Erythroblast (primary cell): ENCODE results near the gene ABRAXAS1.

Experiments used
- DNase-seq, 2 experiments: peaks; one replicate each; lab custom pipeline; 2025; lab: John Stamatoyannopoulos, UW
- GATA1 ChIP-seq: IDR thresholded peaks from 2 replicates; pipeline ENCODE4 v1.6.1; 2011; ENCODE audit warnings: low read depth, mild to moderate bottlenecking, control low read depth, low read length, moderate library complexity
- POLR2A ChIP-seq: IDR thresholded peaks from 2 replicates; pipeline ENCODE4 v1.6.1; 2011; ENCODE audit warnings: mild to moderate bottlenecking, low read length

Gene ABRAXAS1

DNA sequence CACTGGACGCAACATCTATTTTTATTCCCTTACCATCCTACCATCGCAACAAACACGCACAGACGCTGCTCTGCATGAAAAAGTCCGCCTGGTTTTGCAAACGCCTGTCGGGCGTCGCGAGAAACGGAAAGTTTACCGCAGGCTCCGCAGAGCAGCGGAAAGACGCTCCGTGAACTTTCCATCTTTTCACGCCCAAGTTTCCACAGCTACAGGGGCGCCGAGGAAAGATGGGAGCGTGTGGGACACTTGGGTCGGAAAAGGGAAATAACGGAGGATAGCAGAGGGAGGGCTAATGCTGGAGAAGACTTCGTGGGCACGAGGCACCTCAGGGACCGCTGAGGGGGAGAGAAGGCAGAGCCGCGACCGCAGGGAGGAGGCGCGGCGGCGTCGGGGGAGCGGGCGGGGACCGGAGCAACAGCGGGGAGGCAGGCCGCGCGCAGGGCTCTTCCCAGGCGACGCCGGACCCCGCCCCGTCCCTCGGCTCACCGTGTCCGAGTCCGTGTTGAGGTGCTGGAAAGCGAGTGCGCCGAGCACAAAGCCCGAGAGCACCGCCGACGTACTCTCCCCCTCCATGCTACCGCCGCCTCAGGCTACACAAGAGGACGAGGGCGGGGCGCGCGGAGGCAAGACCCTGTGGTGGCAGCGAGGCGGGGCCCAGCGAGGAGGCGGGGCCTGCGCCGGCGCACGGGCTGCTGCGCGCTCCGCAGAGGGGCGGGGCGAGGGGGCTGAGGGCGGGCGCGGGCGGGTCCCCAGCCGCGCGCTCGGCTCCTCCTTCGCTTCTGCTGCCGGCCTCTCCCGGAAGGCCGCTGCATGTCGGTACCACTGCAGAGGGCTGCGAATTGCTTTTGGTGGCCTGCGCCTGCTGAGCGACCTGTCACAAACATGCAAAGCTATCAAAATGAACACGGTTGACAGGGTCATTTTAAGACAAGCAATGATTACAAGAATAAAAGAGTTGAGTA lies at the start of gene ABRAXAS1:
Gene ABRAXAS1, minus strand, starts transcription at position 601 of the 962 bp plus-strand sequence. Its CDS starts 28 bp downstream, at position 573.
- peak; percentile 96 to 98 for DNase-seq
- TF ChIP-seq POLR2A (peak; percentile 78), GATA1 (no peak)

DNA sequence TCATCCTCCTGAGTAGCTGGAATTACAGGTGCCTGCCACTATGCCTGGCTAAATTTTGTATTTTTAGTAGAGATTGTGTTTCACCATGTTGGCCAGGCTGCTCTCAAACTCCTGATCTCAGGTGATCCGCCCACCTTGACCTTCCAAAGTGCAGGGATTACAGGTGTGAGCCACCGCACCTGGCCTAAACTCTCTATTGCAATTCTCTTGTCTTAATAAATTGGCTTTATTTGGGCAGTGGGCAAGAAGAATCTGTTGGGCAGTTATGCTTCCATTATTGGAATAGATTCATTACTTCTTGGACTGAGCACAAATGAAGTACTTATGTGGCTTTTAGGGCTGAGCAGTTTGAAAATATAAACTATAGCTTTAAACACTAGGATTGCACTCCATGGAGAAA lies 42.8 kb upstream of the ABRAXAS1 start:
- TF ChIP-seq POLR2A (no peak), GATA1 (no peak)
- DNase-seq, result no peak

DNA sequence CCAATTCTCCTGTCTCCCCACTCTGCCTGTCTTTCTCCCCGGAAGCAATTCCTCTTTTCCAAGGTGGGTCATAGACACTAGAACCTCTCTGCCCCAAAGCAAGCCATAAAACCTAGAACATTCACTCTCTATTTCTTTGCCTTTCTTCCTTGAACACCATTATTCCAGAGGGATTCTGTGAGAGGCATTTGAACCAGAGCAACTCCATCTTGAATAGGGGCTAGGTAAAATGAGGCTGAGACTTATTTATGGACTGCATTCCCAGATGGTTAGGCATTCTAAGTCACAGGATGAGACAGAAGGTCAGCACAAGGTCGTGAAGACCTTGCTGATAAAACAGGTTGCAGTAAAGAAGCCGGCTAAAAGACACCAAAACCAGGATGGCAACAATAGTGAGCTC lies 37.3 kb upstream of the ABRAXAS1 start:
- TF ChIP-seq GATA1 (no peak), POLR2A (no peak)
- DNase-seq, result no peak

DNA sequence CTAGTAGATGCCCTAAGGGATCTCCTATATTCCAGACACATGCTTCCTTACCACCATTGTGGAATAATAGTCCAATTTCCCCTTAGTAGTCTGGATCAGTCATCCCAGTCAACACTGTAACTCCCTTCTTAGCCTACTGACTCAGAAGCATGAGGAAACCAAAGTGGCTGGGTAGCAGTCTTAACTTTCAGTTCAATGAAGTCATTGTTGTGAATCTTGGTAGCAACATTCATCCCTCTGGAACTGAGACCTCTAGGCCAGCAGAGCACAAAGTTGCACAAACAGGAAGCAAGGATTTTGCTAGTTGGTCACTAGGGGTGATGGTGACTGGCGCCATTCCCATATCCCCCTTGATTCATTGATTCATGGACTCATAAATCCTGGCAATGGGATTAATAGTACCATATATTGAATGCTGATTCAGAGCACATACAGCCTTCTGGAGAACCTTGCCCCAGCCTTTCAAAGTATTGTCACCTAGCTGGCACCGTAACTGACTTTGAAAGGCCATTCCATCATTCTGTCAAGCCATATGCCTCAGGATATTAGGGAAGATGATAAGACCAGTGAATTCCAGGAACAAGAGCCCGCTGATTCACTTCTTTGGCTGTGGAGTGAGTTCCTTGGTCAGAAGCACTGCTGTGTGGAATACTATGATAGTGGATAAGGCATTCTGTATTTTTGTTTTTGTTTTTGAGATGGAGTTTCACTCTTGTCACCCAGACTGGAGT lies 31.3 kb upstream of the ABRAXAS1 start:
- no peak for TF ChIP-seq GATA1
- TF ChIP-seq POLR2A, result no peak
- no peak for DNase-seq

DNA sequence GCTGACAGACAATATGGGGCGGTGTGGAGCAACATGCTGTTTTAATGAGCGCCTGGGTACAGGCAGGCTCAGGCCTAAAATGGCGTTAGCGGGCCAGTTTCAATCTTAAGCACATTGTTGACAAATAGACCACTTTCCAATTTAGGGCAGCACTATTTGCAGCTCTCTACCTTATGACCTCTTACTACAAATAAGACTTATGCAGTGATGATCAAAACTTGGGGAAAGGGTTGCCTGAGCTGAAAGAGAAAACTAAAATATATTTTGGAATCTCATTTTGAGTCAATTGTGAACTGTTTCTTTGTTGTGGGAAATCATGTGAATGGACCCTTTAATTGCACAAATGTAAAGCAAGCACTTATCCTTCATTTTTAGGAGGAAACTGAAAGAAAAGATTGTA lies 25.5 kb upstream of the ABRAXAS1 start:
- DNase-seq, result no peak
- TF ChIP-seq POLR2A (no peak), GATA1 (no peak)

DNA sequence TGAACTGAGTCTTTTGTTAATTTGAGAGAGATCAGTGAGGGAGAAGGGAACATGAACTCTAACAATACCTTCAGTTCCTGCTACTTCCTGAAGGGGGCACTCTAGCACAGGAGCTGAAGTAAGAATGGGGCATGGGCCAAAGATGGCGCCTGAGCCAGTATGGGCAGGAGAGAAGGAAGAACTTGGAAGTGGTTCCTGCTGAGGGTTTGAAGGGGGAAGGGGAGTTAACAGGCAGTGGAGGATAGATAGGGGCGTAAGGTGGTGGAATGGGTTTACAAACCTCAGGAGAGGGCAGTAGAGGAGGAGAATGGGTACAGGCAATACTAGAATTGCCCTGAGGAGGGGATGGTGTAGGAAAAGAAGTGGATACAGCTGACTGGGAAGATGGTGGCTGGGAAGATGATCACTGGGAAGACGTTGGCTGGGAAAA lies 24.3 kb upstream of the ABRAXAS1 start:
- DNase-seq, result peak; percentile 69 to 82

DNA sequence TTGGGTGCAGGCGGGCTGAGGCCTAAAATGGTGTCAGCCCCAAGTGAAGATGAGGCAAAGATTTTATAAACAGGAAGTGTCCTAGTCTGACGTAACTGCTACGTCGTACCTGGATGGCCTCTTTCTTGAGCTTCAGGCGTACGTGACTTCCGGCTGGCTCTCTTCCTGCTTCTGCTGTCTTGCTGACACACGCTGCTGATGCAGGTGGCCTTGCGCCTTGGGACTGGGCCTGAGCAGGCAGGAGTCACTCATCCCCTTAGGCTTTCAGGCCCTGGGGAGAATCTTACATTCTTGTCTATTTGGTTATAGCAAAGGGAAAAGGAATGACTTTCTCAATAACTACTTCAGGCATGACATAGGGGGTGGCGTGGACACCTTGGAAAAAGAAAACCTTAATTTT lies 20.1 kb upstream of the ABRAXAS1 start:
- TF ChIP-seq GATA1 (no peak), POLR2A (no peak)
- no peak for DNase-seq

DNA sequence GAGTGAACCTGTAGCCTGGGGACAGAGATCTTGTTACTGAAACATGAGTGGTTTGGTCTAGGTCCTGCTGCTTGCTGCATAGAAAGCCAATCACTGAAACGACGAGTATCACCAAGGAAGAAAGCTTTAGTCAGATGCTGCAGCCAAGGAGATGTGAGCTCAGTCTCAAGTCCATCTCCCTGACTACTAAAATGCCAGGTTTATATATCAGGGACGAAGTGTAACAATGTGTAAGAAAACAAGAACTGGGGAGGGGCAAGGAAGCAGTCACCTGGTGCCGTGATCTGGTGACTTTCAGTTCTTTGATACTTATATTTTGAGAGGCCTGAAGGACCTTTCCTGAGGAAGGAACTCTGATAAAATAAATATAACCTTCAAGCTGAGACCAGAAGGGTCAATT lies 19.6 kb upstream of the ABRAXAS1 start:
- no peak for DNase-seq
- TF ChIP-seq GATA1 (no peak), POLR2A (no peak)

DNA sequence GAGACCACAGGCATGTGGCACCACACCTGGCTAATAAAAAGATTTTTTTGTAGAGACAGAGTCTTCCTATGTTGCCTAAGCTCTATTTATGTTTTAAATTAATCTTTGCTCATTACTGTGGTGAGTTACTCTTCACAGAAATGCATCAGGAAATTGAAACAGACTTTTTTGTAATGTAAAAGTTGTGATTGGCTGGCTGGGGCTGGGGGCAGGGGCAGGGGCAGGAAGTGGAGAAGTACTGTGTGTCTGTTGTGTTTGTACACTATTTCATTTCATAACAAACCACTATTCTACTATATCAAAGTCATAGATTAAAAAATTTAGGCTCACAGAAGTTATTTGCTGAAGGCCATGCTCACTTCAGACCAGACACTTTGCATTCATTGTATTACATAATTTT lies 19.1 kb upstream of the ABRAXAS1 start:
- no peak for DNase-seq
- TF ChIP-seq GATA1, result no peak

DNA sequence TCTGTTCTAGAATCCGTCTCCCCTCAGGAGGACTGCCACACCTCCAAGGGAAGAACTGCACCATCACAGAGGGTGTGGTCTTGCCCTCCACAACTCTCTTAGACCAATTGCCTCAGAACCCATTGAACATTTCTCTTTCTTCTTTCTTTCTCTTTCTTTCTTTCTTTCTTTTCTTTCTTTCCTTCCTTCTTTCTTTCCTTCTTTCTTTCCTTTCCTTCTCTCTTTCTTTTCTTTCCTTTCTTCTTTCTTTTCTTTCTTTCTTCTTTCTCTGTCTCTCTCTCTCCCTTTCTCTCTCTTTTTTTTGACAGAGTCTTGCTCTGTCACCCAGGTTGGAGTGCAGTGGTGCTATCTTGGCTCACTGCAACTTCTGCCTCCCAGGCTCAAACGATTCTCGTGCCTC lies 16.8 kb upstream of the ABRAXAS1 start:
- DNase-seq, result peak in 1 of 2 experiments; percentile 15

DNA sequence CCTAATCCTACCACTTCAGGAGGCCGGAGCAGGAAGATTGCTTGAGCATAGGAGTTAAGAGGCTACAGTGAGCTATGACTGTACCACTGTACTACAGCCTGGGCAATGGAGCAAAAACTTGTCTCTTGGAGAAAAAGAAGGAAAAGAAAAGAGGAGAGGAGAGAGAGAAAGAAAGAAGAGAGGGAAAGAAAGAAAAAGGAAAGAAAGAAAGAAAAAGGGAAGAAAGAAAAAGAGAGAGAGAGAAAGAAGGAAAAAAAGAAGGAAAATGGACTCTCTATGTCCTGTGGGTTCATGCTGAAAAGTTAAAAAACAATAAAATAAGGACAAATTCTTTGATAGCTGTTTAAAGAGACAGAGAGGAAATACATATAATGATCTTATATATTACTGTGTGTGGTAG lies 13.3 kb upstream of the ABRAXAS1 start:
- no peak for DNase-seq
- no peak for TF ChIP-seq POLR2A
- no peak for TF ChIP-seq GATA1

DNA sequence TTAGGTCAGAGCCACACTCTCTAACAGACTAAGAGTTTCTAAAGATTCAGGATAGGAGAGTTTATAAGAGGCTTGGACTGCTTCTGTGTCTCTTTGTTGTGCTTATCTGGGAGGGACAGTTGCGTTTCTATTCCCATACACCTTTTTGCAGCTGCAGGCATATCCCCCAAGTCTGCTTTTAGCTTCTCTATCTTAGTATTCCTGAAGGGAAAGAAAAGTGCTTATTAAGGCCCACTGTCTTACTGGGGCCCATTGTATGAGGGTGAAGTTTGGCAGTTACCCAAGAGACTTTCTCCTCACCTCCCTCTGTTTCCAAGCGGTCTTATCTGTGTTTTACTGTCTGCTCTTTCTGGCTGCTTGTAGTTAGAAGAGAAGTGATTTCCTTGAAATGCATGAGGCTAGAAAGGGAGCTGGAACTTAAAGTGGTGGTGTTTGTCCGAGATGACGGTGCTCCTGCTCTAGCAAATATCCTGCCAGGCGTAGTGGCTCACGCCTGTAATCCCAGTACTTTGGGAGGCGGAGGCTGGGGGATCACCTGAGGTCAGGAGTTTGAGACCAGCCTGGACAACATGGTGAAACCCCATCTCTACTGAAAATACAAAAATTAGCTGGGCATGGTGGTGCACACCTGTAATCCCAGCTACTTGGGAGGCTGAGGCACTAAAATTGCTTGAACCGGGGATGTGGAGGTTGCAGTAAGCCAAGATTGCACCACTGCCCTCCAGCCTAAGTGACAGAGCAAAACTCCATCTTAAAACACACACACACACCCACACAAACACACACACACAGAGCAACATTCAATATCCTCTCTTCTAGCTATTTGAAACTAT lies 11.4 kb upstream of the ABRAXAS1 start:
- peak; percentile 58 to 75 for DNase-seq

DNA sequence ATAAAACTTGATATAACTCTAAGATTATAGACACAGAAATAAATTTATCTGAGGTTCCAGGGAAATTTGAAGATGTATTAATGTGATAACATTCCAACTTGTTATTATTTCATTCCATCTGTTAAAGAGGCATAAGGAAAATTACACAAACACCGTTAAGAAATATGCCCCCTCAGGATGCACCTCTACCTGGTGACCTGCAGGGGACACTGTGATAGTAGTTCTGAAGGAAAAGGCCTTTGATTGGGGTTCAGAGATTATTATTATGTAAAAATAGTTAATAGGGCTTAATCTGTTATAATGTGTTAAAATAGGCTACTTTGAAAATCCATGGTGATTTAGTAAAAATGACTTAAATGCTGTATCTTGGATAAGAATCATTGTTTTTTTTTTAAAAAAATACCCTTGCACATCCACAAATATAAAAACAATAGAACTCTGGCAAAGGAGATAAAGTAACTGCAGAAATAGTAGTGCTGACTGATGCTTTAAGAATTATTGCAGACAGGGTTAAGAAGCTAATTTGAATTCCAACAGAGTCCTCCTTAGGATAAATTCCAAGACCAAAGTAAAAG lies 6.1 kb upstream of the ABRAXAS1 start:
- DNase-seq, result peak; percentile 63 to 70
- TF ChIP-seq POLR2A (no peak), GATA1 (no peak)
